ENCODE measurements around the gene GRIK4. TPM values are rescaled to one million over a fixed set of nuclear protein-coding genes. Genes with fewer than 3 reads are reported as not detected.
A peak's percentile ranks its signal among the peaks of the same experiment; 100 is the strongest.

The GRIK4 gene
- total RNA-seq, 1 donor from 2014 or later = 2.2 TPM

GRCh38 chr11:120719348-120719747 lies 207.8 kb downstream of the GRIK4 start:
- Mint-ChIP-seq H3K27me3 (ENCODE audit: low read depth, unreplicated experiment) (peaks cover 15% of the 10 kb centered on the region), H3K27ac (ENCODE audit: unreplicated experiment) (peak overlapping the region; percentile 72), H3K36me3 (ENCODE audit: low read depth, unreplicated experiment) (peaks cover 5% of the 10 kb centered on the region), H3K9me3 (ENCODE audit: unreplicated experiment) (peaks cover 5% of the 10 kb centered on the region), H3K4me3 (ENCODE audit: unreplicated experiment) (no peak overlapping the region), H3K4me1 (ENCODE audit: low read depth, unreplicated experiment) (peaks cover 26% of the 10 kb centered on the region)
- peaks cover 12% of the 10 kb centered on the region for H3K27me3 ChIP-seq (ENCODE audit: insufficient read depth, low read length)
- no peak overlapping the region for H3K4me2 ChIP-seq (ENCODE audit: low read length)
- TF ChIP-seq EZH2 (IDR thresholded peaks at IDR 0.05; ENCODE audit: insufficient read depth, low read length) = no peak
- TF ChIP-seq CTCF (IDR thresholded peaks at IDR 0.05; ENCODE audit: insufficient read depth, low read depth, low read length) = no peak
- no peak overlapping the region for H3K27ac ChIP-seq (ENCODE audit: low read depth, low read length)
- H4K20me1 ChIP-seq (ENCODE audit: insufficient read depth, low read length) = no peaks in the 10 kb centered on the region
- H3K9ac ChIP-seq (ENCODE audit: low read length) = no peak overlapping the region
- no peak overlapping the region for H3K4me3 ChIP-seq (ENCODE audit: insufficient read depth, low read depth, low read length)
- no peak for DNase-seq (ENCODE audit: low read depth)
- FAIRE-seq = no peak
- no peak overlapping the region for H2AFZ ChIP-seq (ENCODE audit: low read depth, low read length)
- H3K4me1 ChIP-seq (ENCODE audit: insufficient read depth, low read length) = no peaks in the 10 kb centered on the region
- H3K79me2 ChIP-seq (ENCODE audit: insufficient read depth, low read length) = no peaks in the 10 kb centered on the region
- H3K9me3 ChIP-seq (ENCODE audit: insufficient read depth, low read depth, low read length) = no peaks in the 10 kb centered on the region
- no peaks in the 10 kb centered on the region for H3K36me3 ChIP-seq (ENCODE audit: insufficient read depth, low read length)

GRCh38 chr11:120720760-120721159 lies 209.2 kb downstream of the GRIK4 start:
- no peak overlapping the region for H3K4me2 ChIP-seq (ENCODE audit: low read length)
- no peak for FAIRE-seq
- Mint-ChIP-seq H3K4me1 (ENCODE audit: low read depth, unreplicated experiment) (peaks cover 21% of the 10 kb centered on the region), H3K27me3 (ENCODE audit: low read depth, unreplicated experiment) (peaks cover 13% of the 10 kb centered on the region), H3K36me3 (ENCODE audit: low read depth, unreplicated experiment) (peaks cover 4% of the 10 kb centered on the region), H3K9me3 (ENCODE audit: unreplicated experiment) (peaks cover 8% of the 10 kb centered on the region), H3K27ac (ENCODE audit: unreplicated experiment) (no peak overlapping the region), H3K4me3 (ENCODE audit: unreplicated experiment) (no peak overlapping the region)
- H3K27ac ChIP-seq (ENCODE audit: low read depth, low read length) = no peak overlapping the region
- no peaks in the 10 kb centered on the region for H3K36me3 ChIP-seq (ENCODE audit: insufficient read depth, low read length)
- no peaks in the 10 kb centered on the region for H3K4me1 ChIP-seq (ENCODE audit: insufficient read depth, low read length)
- no peaks in the 10 kb centered on the region for H3K79me2 ChIP-seq (ENCODE audit: insufficient read depth, low read length)
- H3K9ac ChIP-seq (ENCODE audit: low read length) = no peak overlapping the region
- H4K20me1 ChIP-seq (ENCODE audit: insufficient read depth, low read length) = no peaks in the 10 kb centered on the region
- H3K27me3 ChIP-seq (ENCODE audit: insufficient read depth, low read length) = peaks cover 12% of the 10 kb centered on the region
- DNase-seq (ENCODE audit: low read depth) = no peak
- no peak for TF ChIP-seq CTCF (IDR thresholded peaks at IDR 0.05; ENCODE audit: insufficient read depth, low read depth, low read length)
- TF ChIP-seq EZH2 (IDR thresholded peaks at IDR 0.05; ENCODE audit: insufficient read depth, low read length) = no peak
- H2AFZ ChIP-seq (ENCODE audit: low read depth, low read length) = no peak overlapping the region
- no peaks in the 10 kb centered on the region for H3K9me3 ChIP-seq (ENCODE audit: insufficient read depth, low read depth, low read length)
- no peak overlapping the region for H3K4me3 ChIP-seq (ENCODE audit: insufficient read depth, low read depth, low read length)

GRCh38 chr11:120722524-120722923 lies 211.0 kb downstream of the GRIK4 start:
- H3K36me3 Mint-ChIP-seq (ENCODE audit: low read depth, unreplicated experiment) = peaks cover 4% of the 10 kb centered on the region
- H3K9me3 ChIP-seq (ENCODE audit: insufficient read depth, low read depth, low read length) = no peaks in the 10 kb centered on the region
- no peak overlapping the region for H3K4me3 Mint-ChIP-seq (ENCODE audit: unreplicated experiment)
- no peak overlapping the region for H3K27ac ChIP-seq (ENCODE audit: low read depth, low read length)
- H3K4me2 ChIP-seq (ENCODE audit: low read length) = no peak overlapping the region
- H3K9me3 Mint-ChIP-seq (ENCODE audit: unreplicated experiment) = peaks cover 6% of the 10 kb centered on the region
- H3K4me3 ChIP-seq (ENCODE audit: insufficient read depth, low read depth, low read length) = no peak overlapping the region
- DNase-seq (ENCODE audit: low read depth) = no peak
- H3K4me1 Mint-ChIP-seq (ENCODE audit: low read depth, unreplicated experiment) = peaks cover 17% of the 10 kb centered on the region
- H4K20me1 ChIP-seq (ENCODE audit: insufficient read depth, low read length) = no peaks in the 10 kb centered on the region
- no peaks in the 10 kb centered on the region for H3K4me1 ChIP-seq (ENCODE audit: insufficient read depth, low read length)
- no peak overlapping the region for H3K9ac ChIP-seq (ENCODE audit: low read length)
- no peak for FAIRE-seq
- no peak overlapping the region for H2AFZ ChIP-seq (ENCODE audit: low read depth, low read length)
- TF ChIP-seq EZH2 (IDR thresholded peaks at IDR 0.05; ENCODE audit: insufficient read depth, low read length) (no peak), CTCF (IDR thresholded peaks at IDR 0.05; ENCODE audit: insufficient read depth, low read depth, low read length) (no peak)
- no peaks in the 10 kb centered on the region for H3K79me2 ChIP-seq (ENCODE audit: insufficient read depth, low read length)
- peaks cover 12% of the 10 kb centered on the region for H3K27me3 ChIP-seq (ENCODE audit: insufficient read depth, low read length)
- peaks cover 11% of the 10 kb centered on the region for H3K27me3 Mint-ChIP-seq (ENCODE audit: low read depth, unreplicated experiment)
- no peaks in the 10 kb centered on the region for H3K36me3 ChIP-seq (ENCODE audit: insufficient read depth, low read length)
- H3K27ac Mint-ChIP-seq (ENCODE audit: unreplicated experiment) = no peak overlapping the region
